HepG2 (cell line): ENCODE results near the gene AKT3.

Experiments
- CEBPB ChIP-seq: IDR thresholded peaks from 2 replicates; pipeline ENCODE4 v1.6.1; 2011; ENCODE audit warnings: low read depth, low read length, improper control_type of control experiment, borderline replicate concordance
- CTCF ChIP-seq: sonication (generic); formaldehyde crosslinking; IDR thresholded peaks from 2 replicates; pipeline ENCODE4 v1.5.0; 2020; ENCODE audit warnings: mild to moderate bottlenecking, missing genetic modification reagents, moderate library complexity
- POLR2A ChIP-seq, 2 experiments: IDR thresholded peaks; 2 replicates each; pipeline ENCODE4 v1.6.1; 2011; ENCODE audit warnings: low read depth in 2 of 2, low read length in 2 of 2, mild to moderate bottlenecking in 1 of 2, moderate library complexity in 1 of 2; ENCODE audit not compliant: insufficient read depth in 1 of 2
- RFX5 ChIP-seq: IDR thresholded peaks from 2 replicates; pipeline ENCODE4 v1.6.1; 2011; ENCODE audit warnings: low read depth, low read length, improper control_type of control experiment
- TF ChIP-seq, protein P1 (sequence below): IDR thresholded peaks from 2 replicates; pipeline ENCODE4 v1.6.1; 2012; ENCODE audit warnings: inconsistent platforms

GRCh38 chr1:243526180-243526579, 323.9 kb downstream of the AKT3 start:
- TF ChIP-seq CTCF (CRISPR knock-in tag) (no peak), CEBPB (no peak), POLR2A (IDR thresholded peaks at IDR 0.05; ENCODE audit: insufficient read depth in 1 of 2, low read depth in 2 of 2, low read length in 2 of 2) (no peak), RFX5 (no peak)
- TF ChIP-seq, protein P1, sequence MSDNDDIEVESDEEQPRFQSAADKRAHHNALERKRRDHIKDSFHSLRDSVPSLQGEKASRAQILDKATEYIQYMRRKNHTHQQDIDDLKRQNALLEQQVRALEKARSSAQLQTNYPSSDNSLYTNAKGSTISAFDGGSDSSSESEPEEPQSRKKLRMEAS = no peak
